Measurements from ENCODE around the gene PSMD2.

The PSMD2 gene

DNA sequence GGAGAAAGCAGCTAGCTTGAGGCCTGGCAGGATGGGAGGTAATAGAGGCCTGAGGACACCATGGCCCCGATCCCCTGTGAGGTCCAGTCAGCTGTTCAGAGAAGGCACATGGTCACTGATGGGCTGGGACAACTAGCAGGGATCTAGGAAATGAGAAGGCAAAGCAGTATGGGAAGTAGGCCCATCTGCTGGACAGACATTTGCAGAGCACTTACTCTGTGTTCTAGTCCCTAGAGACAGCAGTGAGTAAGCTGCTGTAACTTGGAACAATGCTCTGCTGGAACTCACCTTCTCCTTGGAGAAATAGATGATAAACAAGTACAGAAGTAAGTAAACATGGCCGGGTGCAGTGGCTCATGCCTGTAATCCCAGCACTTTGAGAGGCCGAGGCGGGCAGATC is 16.1 kb upstream of the PSMD2 start:
- DNase-seq (ENCODE audit: low read depth in 2 of 2), result no peak

GRCh38 chr3:184283681-184284080 is 15.4 kb upstream of the PSMD2 start:
- DNase-seq (ENCODE audit: low read depth in 2 of 2), result no peak

- no peak for DNase-seq (ENCODE audit: low read depth in 2 of 2)
These were observed 14.3 kb upstream of the PSMD2 start for GRCh38 chr3:184284696-184285095.

DNA sequence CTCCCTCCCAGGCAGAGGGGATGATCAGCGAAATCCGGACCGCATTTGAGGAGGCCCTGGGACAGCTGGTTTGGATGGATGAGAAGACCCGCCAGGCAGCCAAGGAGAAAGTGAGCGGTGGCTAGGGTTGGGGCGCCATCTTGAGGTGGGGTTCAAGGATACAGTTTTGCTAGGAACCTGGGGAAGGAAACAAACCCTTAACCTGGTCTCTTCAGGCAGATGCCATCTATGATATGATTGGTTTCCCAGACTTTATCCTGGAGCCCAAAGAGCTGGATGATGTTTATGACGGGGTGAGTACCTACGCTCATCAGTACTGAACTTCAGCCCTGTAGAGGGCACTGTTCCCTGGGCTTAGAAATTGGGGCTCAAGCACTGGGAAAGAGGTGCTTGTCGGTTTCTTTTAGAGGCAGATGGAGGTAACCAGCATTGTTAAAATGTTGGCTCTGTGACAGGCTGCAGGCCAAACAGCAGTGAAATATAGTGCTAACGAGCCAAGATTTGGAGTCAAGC is 9.6 kb upstream of the PSMD2 start:
- peak; percentile 52 to 65 for DNase-seq (ENCODE audit: low read depth in 2 of 2)

GRCh38 chr3:184290331-184290730 is 8.7 kb upstream of the PSMD2 start:
- DNase-seq (ENCODE audit: low read depth in 2 of 2), result no peak

DNA sequence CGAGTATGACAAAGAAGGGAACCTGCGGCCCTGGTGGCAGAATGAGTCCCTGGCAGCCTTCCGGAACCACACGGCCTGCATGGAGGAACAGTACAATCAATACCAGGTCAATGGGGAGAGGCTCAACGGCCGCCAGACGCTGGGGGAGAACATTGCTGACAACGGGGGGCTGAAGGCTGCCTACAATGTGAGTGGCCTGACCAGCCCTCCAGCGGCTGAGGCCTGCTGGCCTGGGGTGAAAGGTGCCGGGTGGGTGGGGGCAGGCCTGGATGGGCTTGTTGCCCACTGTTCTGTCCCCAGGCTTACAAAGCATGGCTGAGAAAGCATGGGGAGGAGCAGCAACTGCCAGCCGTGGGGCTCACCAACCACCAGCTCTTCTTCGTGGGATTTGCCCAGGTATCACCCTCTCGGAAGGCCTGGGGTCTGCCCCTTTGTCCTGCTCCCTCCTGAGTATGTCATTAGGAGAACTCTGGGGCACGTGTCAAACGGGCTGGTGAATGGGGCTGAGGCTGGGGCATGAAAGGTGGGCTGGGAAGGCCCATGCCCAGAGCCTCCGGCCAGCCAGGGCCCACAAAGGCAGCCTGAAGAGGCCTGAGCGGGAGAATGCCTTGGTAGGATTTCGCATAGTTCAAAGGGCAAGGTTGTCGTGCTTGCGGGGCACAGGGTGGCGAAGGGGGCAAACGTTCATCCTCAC is 7.8 kb upstream of the PSMD2 start:
- DNase-seq (ENCODE audit: low read depth in 2 of 2), result no peak

DNA sequence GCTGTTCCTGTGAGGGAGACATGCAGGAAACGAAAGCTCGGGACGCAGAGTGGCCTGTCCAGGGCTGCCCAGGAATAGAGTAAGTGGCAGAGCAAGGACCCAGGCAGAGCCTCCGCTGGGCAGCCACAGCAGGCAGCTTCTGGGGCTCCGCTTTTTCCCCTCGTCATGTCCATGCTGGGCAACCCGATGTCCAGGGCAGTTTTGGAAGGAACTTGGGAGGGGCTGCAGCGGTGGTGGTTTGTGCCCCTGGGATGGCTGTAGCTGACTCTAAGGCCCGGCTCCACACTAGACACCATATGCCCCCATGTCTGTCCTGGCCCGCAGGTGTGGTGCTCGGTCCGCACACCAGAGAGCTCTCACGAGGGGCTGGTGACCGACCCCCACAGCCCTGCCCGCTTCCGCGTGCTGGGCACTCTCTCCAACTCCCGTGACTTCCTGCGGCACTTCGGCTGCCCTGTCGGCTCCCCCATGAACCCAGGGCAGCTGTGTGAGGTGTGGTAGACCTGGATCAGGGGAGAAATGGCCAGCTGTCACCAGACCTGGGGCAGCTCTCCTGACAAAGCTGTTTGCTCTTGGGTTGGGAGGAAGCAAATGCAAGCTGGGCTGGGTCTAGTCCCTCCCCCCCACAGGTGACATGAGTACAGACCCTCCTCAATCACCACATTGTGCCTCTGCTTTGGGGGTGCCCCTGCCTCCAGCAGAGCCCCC is 7.1 kb upstream of the PSMD2 start:
- DNase-seq (ENCODE audit: low read depth in 2 of 2), result no peak

DNA sequence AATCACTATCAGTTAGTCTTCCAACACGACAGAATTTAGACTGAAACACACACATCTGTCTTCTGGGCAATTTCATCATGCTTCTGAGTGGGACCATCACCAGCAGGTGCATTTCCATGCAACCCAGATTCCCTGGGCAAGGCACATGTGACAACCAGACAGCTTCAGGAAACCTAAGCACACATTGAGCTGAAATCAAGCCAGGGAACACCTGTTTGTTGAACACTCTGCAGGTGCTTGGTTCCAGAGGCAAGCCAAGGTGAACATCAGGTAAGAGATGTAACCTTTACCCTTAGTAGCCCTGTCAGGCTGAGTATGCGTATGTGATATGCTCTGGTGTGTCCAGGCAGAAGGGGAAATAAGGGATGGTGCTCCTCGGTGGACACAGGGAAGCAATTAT is 3.3 kb upstream of the PSMD2 start:
- no peak for DNase-seq (ENCODE audit: low read depth in 2 of 2)

GRCh38 chr3:184296616-184297015 is 2.4 kb upstream of the PSMD2 start:
- DNase-seq (ENCODE audit: low read depth in 2 of 2), result no peak

- DNase-seq (ENCODE audit: low read depth in 2 of 2), result no peak
These were observed 692 bp downstream of the PSMD2 start for GRCh38 chr3:184299488-184300377.

DNA sequence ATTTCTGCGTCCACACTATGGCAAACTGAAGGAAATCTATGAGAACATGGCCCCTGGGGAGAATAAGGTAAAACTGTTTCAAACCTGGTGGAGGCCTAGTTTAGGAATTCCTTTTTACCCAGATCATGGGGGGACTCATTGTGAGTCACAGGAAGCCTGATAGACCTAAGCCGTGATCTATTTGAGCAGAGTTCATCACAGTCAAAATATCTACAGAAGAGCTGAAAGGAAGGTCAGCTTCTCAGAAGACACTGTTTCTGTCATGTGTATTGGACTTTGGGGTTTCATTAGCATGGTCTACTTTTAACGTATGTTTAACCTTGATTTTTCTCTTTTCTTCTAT is 1.3 kb downstream of the PSMD2 start:
- DNase-seq (ENCODE audit: low read depth in 2 of 2), result no peak

GRCh38 chr3:184305577-184305976 is 6.5 kb downstream of the PSMD2 start:
- DNase-seq (ENCODE audit: low read depth in 2 of 2), result no peak

DNA sequence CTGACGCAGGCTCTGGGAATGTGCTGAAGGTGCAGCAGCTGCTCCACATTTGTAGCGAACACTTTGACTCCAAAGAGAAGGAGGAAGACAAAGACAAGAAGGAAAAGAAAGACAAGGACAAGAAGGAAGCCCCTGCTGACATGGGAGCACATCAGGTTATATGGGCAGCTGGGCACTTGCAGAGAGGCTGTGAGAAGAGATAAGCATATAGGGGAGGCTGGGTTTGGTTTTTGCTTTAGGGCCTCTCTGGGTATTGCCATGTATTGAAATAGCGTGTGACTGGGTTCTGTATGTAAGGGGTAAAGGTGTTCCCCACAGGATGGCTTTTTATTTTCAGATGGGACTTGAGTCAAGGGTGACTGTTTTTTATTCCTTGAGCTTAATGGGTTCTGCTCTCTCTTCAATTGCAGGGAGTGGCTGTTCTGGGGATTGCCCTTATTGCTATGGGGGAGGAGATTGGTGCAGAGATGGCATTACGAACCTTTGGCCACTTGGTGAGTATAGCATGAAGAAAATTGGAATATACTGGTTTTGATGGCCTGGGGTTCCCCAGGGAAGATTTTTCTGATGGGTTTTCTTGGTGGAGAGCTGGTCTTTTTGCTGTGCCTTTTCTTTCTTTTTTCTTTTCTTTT is 7.4 kb downstream of the PSMD2 start:
- DNase-seq (ENCODE audit: low read depth in 2 of 2), result no peak

GRCh38 chr3:184307915-184308314 is 8.9 kb downstream of the PSMD2 start:
- DNase-seq (ENCODE audit: low read depth in 2 of 2), result no peak

GRCh38 chr3:184308744-184309143 is 9.7 kb downstream of the PSMD2 start:
- no peak for DNase-seq (ENCODE audit: low read depth in 2 of 2)

- DNase-seq (ENCODE audit: low read depth in 2 of 2), result no peak
These were observed 12.6 kb downstream of the PSMD2 start for GRCh38 chr3:184311633-184312032.

DNA sequence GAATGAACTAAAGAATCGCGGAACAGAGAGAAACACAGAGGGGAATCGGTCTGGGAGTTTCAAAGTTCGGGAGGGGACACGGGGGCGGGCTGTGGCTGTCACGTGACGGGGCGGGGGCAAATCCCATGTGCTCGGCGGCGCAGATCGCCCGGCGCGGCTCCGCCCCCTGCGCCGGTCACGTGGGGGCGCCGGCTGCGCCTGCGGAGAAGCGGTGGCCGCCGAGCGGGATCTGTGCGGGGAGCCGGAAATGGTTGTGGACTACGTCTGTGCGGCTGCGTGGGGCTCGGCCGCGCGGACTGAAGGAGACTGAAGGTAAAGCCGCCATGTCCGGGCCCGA is 15.3 kb downstream of the PSMD2 start, which contains the start of gene EIF4G1:
Gene EIF4G1, plus strand, starts transcription at position 244 of the 337 bp plus-strand sequence. CDS start 1,191 bp downstream, outside the sequence.
- peak; percentile 91 to 93 for DNase-seq (ENCODE audit: low read depth in 2 of 2)

- peak in 1 of 2 donors; percentile 34 for DNase-seq (ENCODE audit: low read depth in 2 of 2)
These were observed 15.9 kb downstream of the PSMD2 start for GRCh38 chr3:184314700-184315542.

DNA sequence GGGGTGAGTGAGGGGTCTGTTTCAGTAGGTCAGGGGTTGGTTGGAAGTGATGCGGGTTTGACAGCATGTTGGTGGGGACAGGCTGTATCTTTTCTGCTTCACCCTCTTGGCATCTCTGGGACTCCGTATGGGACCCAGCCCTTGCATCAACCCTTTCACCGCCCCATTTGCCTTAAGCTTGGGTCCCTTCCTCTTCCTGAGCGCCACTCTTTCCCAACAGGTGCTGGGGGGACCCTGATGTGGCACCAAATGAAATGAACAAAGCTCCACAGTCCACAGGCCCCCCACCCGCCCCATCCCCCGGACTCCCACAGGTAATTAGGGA is 16.5 kb downstream of the PSMD2 start:
- DNase-seq (ENCODE audit: low read depth in 2 of 2), result no peak

- DNase-seq (ENCODE audit: low read depth in 2 of 2), result no peak
These were observed 17.0 kb downstream of the PSMD2 start for GRCh38 chr3:184315871-184316661.

Measured in stimulated activated CD8-positive, alpha-beta memory T cell treated with anti-CD3 and anti-CD28 coated beads, Interleukin-2, amount 100 ng/mL, for 48 hours (primary cell).